HFFc6 (cell line): ENCODE results near the gene PLA2G2D. TPM values are rescaled to one million over a fixed set of nuclear protein-coding genes. Genes with fewer than 3 reads are reported as not detected.
"Not testable (repeated sequence)": the region's sequence is repeated elsewhere in the genome, so short reads cannot be mapped to it uniquely, and the experiment has no call there.

Experiments used
- DNase-seq: peaks from one replicate; pipeline ENCODE4 v3.0.0-alpha.2; 2018
- H3K27ac Mint-ChIP-seq: 2 replicates; pipeline ENCODE4 v1.8.0; 2020; ENCODE audit warnings: mild to moderate bottlenecking, mixed read lengths
- H3K27me3 Mint-ChIP-seq: 2 replicates; pipeline ENCODE4 v1.8.0; 2021; ENCODE audit warnings: mild to moderate bottlenecking, moderate library complexity, mixed read lengths; ENCODE audit not compliant: insufficient read depth
- H3K36me3 Mint-ChIP-seq: 2 replicates; pipeline ENCODE4 v1.8.0; 2021; ENCODE audit warnings: low read depth, mixed read lengths
- H3K4me1 Mint-ChIP-seq: 2 replicates; pipeline ENCODE4 v1.8.0; 2020; ENCODE audit warnings: low read depth, mixed read lengths
- H3K4me3 Mint-ChIP-seq: 2 replicates; pipeline ENCODE4 v1.8.0; 2020; ENCODE audit warnings: mild to moderate bottlenecking, moderate library complexity, mixed read lengths
- H3K9me3 Mint-ChIP-seq: 2 replicates; pipeline ENCODE4 v1.8.0; 2020; ENCODE audit warnings: mild to moderate bottlenecking, mixed read lengths
- total RNA-seq, 6 experiments: library from RNA; stranded (reverse); fragmentation: NEBNext Ultra II Directional; extraction: Animal tissue kit (Norgen Biotek cat#: 25700); gene quantifications; 2 replicates in 1 of 6; 3 replicates in 5 of 6; pipeline ENCODE4 v1.2.3, GENCODE V29; 2021
- TF ChIP-seq, protein P1 (sequence below): fragments of 200-600 bp; sonication (generic); IDR thresholded peaks from 2 replicates; pipeline ENCODE4 v1.5.0; 2021; ENCODE audit warnings: antibody characterized with exemption, mild to moderate bottlenecking

The PLA2G2D gene
- total RNA-seq, 6 experiments from 2014 or later, result not detected

DNA sequence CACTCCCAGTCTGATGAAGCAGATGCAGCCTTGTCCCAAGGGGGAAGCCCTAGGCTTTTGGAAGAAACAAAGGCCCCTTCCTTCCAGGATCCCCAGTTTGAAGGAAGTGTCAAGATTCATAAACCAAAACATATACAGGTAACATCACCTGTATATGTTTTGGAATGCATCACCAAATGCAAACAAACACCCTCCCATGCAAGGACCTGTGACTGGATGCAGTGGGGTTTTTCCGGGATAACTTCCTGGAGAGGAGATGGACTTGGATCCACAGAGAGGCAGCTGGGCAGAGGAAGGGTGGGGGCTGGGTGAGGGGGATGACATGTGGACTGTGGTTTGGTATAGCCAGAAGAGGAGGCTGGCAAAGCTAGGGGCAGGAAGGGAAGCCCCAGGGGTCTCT lies 18.3 kb upstream of the PLA2G2D start:
- TF ChIP-seq, protein P1, sequence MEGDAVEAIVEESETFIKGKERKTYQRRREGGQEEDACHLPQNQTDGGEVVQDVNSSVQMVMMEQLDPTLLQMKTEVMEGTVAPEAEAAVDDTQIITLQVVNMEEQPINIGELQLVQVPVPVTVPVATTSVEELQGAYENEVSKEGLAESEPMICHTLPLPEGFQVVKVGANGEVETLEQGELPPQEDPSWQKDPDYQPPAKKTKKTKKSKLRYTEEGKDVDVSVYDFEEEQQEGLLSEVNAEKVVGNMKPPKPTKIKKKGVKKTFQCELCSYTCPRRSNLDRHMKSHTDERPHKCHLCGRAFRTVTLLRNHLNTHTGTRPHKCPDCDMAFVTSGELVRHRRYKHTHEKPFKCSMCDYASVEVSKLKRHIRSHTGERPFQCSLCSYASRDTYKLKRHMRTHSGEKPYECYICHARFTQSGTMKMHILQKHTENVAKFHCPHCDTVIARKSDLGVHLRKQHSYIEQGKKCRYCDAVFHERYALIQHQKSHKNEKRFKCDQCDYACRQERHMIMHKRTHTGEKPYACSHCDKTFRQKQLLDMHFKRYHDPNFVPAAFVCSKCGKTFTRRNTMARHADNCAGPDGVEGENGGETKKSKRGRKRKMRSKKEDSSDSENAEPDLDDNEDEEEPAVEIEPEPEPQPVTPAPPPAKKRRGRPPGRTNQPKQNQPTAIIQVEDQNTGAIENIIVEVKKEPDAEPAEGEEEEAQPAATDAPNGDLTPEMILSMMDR, result no peak
- Mint-ChIP-seq H3K4me3 (no peak overlapping the region), H3K27me3 (peaks cover 43% of the 10 kb centered on the region; the same call in 1 of the 2 replicates), H3K4me1 (no peaks in the 10 kb centered on the region), H3K9me3 (no peaks in the 10 kb centered on the region), H3K27ac (no peak overlapping the region), H3K36me3 (no peaks in the 10 kb centered on the region)
- no peak for DNase-seq

DNA sequence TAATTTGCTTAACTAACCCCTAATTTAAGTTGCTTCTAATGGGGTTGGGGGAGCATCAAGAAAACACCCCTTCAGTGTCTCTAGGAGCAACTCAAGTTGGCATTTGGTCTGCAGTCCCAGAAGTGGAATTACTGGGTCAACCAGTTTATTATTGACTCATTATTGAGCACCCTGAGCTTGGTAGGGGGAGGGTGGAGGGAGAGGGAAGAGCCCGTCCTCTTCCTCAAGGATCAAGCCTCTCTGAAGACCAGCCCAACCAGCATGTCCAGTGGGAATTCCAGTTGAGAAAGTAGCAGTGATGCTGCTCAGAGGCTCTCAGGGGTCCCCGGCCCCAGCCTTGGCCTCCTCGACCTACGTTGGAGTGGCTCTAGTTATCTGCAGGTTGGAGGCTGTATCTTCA lies 17.7 kb upstream of the PLA2G2D start:
- Mint-ChIP-seq H3K36me3 (no peaks in the 10 kb centered on the region), H3K27ac (no peak overlapping the region), H3K9me3 (no peaks in the 10 kb centered on the region), H3K27me3 (peaks cover 46% of the 10 kb centered on the region; the same call in 1 of the 2 replicates), H3K4me3 (no peak overlapping the region), H3K4me1 (no peaks in the 10 kb centered on the region)
- TF ChIP-seq, protein P1, result no peak
- no peak for DNase-seq

DNA sequence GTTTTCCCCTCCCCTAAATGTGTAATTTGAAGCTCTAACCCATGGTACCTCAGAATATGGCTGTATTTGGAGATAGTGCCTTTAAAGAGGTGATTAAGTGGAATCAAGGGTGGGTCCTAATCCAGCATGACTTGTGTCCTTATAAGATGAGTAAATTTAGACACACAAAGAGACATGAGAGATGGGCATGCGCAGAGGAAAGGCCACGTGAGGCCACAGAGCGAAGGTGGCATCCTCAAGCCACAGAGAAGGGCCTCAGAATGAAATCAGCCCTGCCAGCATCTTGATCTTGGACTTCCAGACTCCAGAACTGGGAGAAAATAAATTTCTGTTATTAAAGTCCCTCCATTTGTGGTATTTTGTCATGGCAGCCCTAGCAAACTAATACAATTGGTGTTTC lies 16.9 kb upstream of the PLA2G2D start:
- DNase-seq, result no peak
- H3K4me1 Mint-ChIP-seq, result no peaks in the 10 kb centered on the region
- H3K27me3 Mint-ChIP-seq, result peaks cover 39% of the 10 kb centered on the region; the same call in 1 of the 2 replicates
- H3K4me3 Mint-ChIP-seq, result no peak overlapping the region
- TF ChIP-seq, protein P1, result no peak
- H3K36me3 Mint-ChIP-seq, result no peaks in the 10 kb centered on the region
- no peak overlapping the region for H3K27ac Mint-ChIP-seq
- H3K9me3 Mint-ChIP-seq, result no peaks in the 10 kb centered on the region

DNA sequence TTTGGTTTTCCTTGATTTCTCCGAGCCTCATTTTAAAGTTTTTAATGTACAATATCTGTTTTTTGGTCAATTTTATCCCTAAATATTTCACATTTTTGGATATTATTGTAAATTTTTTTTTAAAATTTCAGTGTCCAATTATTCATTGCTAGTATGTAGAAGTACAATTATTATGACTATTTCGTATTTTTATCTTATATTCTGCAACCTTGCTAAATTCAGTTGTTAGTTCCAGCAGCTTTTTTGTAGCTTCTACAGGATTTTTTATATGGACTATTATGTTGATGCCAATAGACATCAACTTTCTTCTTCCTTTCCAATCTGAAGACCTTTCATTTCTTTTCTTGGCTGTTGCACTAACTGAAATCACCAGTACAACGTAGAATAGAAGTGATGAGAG lies 15.7 kb upstream of the PLA2G2D start:
- H3K4me1 Mint-ChIP-seq, result no peaks in the 10 kb centered on the region
- no peaks in the 10 kb centered on the region for H3K9me3 Mint-ChIP-seq
- no peaks in the 10 kb centered on the region for H3K36me3 Mint-ChIP-seq
- H3K27ac Mint-ChIP-seq, result no peak overlapping the region
- TF ChIP-seq, protein P1, result no peak
- H3K27me3 Mint-ChIP-seq, result peaks cover 32% of the 10 kb centered on the region; the same call in 1 of the 2 replicates
- DNase-seq, result no peak
- no peak overlapping the region for H3K4me3 Mint-ChIP-seq

DNA sequence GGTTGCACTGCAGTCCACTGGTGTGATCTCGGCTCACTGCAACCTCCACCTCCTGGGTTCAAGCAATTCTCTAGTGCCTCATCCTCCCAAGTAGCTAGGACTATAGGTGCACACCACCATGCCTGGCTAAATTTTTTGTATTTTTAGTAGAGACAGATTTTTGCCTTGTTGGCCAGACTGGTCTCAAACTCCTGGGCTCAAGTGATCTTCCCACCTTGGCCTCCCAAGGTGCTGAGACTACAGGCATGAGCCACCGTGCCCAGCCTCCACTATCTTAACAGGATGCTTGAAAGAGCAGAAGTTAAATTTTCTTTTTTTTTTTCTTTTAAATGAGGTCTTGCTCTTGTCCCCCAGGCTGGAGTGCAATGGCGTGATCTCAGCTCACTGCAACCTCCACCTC lies 11.2 kb upstream of the PLA2G2D start:
- H3K27ac Mint-ChIP-seq, H3K36me3 Mint-ChIP-seq, DNase-seq, H3K4me3 Mint-ChIP-seq, H3K9me3 Mint-ChIP-seq, H3K4me1 Mint-ChIP-seq: not testable (repeated sequence)
- peaks cover 22% of the 10 kb centered on the region for H3K27me3 Mint-ChIP-seq

DNA sequence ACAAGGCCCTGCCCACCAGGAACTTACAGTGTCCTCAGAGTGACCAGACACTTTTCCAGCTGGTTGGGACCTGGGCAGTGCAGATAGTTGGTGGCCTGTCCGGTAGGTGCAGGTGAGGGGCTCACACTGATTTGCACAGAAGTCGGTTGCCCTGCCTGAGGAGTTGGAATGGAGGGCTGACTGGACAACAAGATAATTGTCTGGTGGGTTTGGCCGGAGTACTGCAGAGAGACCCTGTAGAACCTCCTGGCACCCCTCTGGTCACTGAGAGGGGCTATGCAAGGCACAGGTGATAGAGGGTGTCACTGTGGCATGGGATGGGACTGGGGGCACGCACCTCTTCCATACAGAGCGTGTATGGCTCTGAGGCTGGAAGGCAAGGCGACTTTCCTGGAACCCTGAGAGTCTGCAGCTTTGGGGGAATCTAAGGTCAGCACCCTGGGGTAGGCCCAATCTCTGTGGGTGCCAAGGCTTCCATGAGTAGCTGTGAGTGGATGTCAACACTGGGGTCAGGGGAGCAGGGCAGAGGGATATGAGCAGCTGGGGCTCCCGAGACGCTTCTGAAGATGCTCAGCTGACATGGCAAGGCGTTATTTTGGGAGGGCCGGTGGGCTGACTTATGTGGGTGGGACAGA lies 7.6 kb upstream of the PLA2G2D start:
- Mint-ChIP-seq H3K9me3 (no peaks in the 10 kb centered on the region), H3K27ac (no peak overlapping the region), H3K36me3 (no peaks in the 10 kb centered on the region), H3K4me1 (0 out of 2 replicates have a peak, but pooled peaks cover 12% of the 10 kb centered on the region), H3K27me3 (peaks cover 27% of the 10 kb centered on the region), H3K4me3 (no peak overlapping the region)
- TF ChIP-seq, protein P1, result no peak
- DNase-seq, result no peak
